ENCODE results near the gene FBXL4. TPM values are rescaled to one million over a fixed set of nuclear protein-coding genes. Genes with fewer than 3 reads are reported as not detected.

FBXL4 gene
- polyA plus RNA-seq, 1 donor (not counting 4 experiments of a cell fraction or from before 2014, with no cell fraction given), result 19.9 TPM

DNA sequence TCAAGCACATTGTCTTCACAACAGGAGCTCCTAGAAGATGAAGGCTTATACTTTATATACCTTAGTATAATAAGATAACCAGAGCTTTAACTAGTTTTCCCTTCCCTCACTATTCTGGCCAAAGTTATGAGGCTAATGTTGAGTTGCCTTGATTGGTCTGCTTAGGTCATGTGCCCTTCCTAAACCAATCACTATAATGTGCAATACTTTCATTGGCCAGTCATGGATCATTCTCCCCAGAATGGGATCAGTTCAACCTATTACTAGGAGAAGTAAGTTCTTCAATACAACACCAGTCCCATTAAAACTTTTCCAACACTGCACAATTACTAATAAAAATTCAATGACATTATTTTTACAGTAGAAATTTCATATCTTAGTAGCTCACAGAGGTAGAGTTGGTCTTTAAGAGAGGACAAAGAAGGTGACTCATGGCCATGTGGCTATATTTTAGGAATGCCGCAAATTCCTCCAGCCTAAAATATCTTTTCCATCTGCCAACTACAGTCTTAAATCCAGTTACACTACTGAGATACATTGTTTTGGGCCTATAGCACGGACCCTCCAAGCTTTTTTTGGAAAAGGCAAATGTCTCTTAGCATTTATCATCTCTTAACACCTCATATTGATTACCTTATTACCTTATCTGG is 125.9 kb downstream of the FBXL4 start:
- Histone ChIP-seq H2AFZ (ENCODE audit: control insufficient read depth, low read length) (no peak overlapping the region), H4K20me1 (ENCODE audit: control insufficient read depth, extremely low read depth, insufficient read depth, low read length) (no peaks in the 10 kb centered on the region), H3K9me1 (ENCODE audit: control insufficient read depth, extremely low read depth, insufficient read depth, low read length) (no peaks in the 10 kb centered on the region), H3K79me2 (ENCODE audit: control insufficient read depth, insufficient read depth, low read length) (no peaks in the 10 kb centered on the region), H3K4me3 (ENCODE audit: control insufficient read depth in 2 of 3, extremely low read depth in 1 of 3, insufficient read depth in 2 of 3, low read depth in 1 of 3, low read length in 3 of 3) (no peak overlapping the region), H3K9ac (ENCODE audit: control insufficient read depth, extremely low read depth, insufficient read depth, low read length) (no peak overlapping the region), H3K27ac (ENCODE audit: control insufficient read depth, insufficient read depth, low read length) (no peak overlapping the region), H3K27me3 (ENCODE audit: control insufficient read depth, extremely low read depth, insufficient read depth, low read length) (peaks cover 44% of the 10 kb centered on the region), H3K36me3 (ENCODE audit: control insufficient read depth in 2 of 2, extremely low read depth in 1 of 2, insufficient read depth in 2 of 2, low read length in 2 of 2) (no peaks in the 10 kb centered on the region), H3K4me1 (ENCODE audit: control insufficient read depth, extremely low read depth, insufficient read depth, low read length) (no peaks in the 10 kb centered on the region), H3K4me2 (ENCODE audit: control insufficient read depth, extremely low read depth, insufficient read depth, low read depth, low read length) (no peak overlapping the region), H3K9me3 (ENCODE audit: control insufficient read depth, low read depth, low read length) (no peaks in the 10 kb centered on the region)
- TF ChIP-seq EZH2 (IDR thresholded peaks at IDR 0.05; ENCODE audit: low read length), result no peak
- TF ChIP-seq, protein P1, sequence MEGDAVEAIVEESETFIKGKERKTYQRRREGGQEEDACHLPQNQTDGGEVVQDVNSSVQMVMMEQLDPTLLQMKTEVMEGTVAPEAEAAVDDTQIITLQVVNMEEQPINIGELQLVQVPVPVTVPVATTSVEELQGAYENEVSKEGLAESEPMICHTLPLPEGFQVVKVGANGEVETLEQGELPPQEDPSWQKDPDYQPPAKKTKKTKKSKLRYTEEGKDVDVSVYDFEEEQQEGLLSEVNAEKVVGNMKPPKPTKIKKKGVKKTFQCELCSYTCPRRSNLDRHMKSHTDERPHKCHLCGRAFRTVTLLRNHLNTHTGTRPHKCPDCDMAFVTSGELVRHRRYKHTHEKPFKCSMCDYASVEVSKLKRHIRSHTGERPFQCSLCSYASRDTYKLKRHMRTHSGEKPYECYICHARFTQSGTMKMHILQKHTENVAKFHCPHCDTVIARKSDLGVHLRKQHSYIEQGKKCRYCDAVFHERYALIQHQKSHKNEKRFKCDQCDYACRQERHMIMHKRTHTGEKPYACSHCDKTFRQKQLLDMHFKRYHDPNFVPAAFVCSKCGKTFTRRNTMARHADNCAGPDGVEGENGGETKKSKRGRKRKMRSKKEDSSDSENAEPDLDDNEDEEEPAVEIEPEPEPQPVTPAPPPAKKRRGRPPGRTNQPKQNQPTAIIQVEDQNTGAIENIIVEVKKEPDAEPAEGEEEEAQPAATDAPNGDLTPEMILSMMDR (optimal IDR thresholded peaks at IDR 0.05 in 1 of 3, IDR thresholded peaks at IDR 0.05 in 1 of 3, conservative IDR thresholded peaks at IDR 0.05 in 1 of 3; ENCODE audit: extremely low read depth in 1 of 3, insufficient read depth in 2 of 3, low read length in 3 of 3), result no peak
- DNase-seq (ENCODE audit: low read depth, low spot score), result no peak
- dilution Hi-C loops (cut with MboI; ENCODE audit: extremely low pct_ligation_motif_present, low sequenced_read_pairs), result no loop called here
- FAIRE-seq, result no peak

Other genes starting within 250 kb of the FBXL4 start
- gene POU3F2, start 113.4 kb downstream of the FBXL4 start, polyA plus RNA-seq, result not detected in 3 replicates